ENCODE results near the gene GPC5. TPM values are rescaled to one million over a fixed set of nuclear protein-coding genes. Genes with fewer than 3 reads are reported as not detected.

The GPC5 gene
- total and polyA plus RNA-seq, 4 donors, result 0.51 to 22.4 (median 2.0) TPM

DNA sequence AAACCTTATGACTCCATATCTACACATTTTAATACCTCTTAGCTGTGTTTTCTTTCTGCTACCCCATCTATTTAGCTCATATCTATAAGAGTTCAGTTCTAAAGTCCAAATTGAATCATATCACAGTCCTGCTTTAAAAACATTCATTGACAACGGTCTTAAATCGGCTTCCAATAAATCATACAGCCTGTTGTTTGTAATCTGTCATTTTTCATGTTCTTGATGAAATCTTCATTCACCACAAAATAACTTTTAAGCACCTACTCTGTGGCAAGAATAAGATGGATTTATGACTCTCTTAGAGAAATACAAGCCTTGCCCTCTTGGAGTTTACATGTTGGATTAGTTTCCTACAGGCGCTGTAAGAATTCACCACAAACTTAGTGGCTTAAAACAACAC, 1377.2 kb downstream of the GPC5 start (continued):
- TF ChIP-seq, protein P1, sequence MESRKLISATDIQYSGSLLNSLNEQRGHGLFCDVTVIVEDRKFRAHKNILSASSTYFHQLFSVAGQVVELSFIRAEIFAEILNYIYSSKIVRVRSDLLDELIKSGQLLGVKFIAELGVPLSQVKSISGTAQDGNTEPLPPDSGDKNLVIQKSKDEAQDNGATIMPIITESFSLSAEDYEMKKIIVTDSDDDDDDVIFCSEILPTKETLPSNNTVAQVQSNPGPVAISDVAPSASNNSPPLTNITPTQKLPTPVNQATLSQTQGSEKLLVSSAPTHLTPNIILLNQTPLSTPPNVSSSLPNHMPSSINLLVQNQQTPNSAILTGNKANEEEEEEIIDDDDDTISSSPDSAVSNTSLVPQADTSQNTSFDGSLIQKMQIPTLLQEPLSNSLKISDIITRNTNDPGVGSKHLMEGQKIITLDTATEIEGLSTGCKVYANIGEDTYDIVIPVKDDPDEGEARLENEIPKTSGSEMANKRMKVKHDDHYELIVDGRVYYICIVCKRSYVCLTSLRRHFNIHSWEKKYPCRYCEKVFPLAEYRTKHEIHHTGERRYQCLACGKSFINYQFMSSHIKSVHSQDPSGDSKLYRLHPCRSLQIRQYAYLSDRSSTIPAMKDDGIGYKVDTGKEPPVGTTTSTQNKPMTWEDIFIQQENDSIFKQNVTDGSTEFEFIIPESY (IDR thresholded peaks at IDR 0.05), result no peak
- TF ChIP-seq SP1 (IDR thresholded peaks at IDR 0.05), result no peak
- TF ChIP-seq RXRA (IDR thresholded peaks at IDR 0.05), result no peak
- no peak for TF ChIP-seq YY1 (IDR thresholded peaks at IDR 0.05)
- no peak for TF ChIP-seq NR2F2 (IDR thresholded peaks at IDR 0.05)
- no peak for TF ChIP-seq GABPA (IDR thresholded peaks at IDR 0.05 in 1 of 2, conservative IDR thresholded peaks at IDR 0.05 in 1 of 2)

DNA sequence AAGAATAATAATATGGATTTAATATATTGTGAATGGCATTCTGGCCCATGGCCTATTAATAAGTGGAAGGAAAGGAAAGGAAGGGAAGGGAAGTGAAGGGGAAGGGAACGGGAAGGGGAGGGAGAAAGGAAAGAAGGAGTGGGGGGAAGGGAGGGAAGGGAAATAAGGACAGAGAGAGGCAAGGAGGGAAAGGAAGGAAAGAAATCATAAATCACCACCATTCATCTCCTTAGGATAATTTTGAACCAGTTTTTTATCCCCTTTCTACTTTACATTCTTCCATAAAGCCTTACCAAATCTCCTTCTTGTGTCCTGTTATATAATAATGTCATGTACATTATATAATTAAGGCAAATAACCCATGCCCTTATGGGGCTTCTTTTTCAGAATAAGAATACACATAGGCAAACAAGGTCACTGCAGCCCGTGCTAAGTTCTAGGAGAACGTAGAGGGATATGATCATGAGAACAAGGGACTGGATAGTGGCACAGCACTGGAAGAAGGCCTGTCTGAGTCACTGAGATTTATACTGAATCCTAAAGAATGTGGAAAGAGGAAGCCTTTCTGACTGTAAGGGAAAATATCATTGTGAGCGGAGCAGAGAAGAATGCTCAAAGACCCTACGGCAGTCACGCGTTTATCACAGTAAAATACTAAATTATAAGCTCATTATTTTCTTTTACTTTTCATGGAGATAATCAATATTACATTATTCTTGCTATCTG, 1383.7 kb downstream of the GPC5 start:
- TF ChIP-seq HNF4G (IDR thresholded peaks at IDR 0.05), result no peak
- TF ChIP-seq YY1 (IDR thresholded peaks at IDR 0.05), result no peak
- TF ChIP-seq, protein P2, sequence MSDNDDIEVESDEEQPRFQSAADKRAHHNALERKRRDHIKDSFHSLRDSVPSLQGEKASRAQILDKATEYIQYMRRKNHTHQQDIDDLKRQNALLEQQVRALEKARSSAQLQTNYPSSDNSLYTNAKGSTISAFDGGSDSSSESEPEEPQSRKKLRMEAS (IDR thresholded peaks at IDR 0.05), result no peak
- no peak for TF ChIP-seq GABPA (IDR thresholded peaks at IDR 0.05 in 1 of 2, conservative IDR thresholded peaks at IDR 0.05 in 1 of 2)
- TF ChIP-seq HNF4A (conservative IDR thresholded peaks at IDR 0.05), result no peak
- no peak for TF ChIP-seq EGR1 (IDR thresholded peaks at IDR 0.05; ENCODE audit: low read depth in 2 of 2)
- TF ChIP-seq RAD21 (IDR thresholded peaks at IDR 0.05), result no peak
- no peak for TF ChIP-seq FOXA2 (IDR thresholded peaks at IDR 0.05)
- TF ChIP-seq, protein P3, sequence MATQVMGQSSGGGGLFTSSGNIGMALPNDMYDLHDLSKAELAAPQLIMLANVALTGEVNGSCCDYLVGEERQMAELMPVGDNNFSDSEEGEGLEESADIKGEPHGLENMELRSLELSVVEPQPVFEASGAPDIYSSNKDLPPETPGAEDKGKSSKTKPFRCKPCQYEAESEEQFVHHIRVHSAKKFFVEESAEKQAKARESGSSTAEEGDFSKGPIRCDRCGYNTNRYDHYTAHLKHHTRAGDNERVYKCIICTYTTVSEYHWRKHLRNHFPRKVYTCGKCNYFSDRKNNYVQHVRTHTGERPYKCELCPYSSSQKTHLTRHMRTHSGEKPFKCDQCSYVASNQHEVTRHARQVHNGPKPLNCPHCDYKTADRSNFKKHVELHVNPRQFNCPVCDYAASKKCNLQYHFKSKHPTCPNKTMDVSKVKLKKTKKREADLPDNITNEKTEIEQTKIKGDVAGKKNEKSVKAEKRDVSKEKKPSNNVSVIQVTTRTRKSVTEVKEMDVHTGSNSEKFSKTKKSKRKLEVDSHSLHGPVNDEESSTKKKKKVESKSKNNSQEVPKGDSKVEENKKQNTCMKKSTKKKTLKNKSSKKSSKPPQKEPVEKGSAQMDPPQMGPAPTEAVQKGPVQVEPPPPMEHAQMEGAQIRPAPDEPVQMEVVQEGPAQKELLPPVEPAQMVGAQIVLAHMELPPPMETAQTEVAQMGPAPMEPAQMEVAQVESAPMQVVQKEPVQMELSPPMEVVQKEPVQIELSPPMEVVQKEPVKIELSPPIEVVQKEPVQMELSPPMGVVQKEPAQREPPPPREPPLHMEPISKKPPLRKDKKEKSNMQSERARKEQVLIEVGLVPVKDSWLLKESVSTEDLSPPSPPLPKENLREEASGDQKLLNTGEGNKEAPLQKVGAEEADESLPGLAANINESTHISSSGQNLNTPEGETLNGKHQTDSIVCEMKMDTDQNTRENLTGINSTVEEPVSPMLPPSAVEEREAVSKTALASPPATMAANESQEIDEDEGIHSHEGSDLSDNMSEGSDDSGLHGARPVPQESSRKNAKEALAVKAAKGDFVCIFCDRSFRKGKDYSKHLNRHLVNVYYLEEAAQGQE (IDR thresholded peaks at IDR 0.05), result no peak
- TF ChIP-seq JUND (IDR thresholded peaks at IDR 0.05), result no peak
- TF ChIP-seq, protein P4, sequence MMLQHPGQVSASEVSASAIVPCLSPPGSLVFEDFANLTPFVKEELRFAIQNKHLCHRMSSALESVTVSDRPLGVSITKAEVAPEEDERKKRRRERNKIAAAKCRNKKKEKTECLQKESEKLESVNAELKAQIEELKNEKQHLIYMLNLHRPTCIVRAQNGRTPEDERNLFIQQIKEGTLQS (IDR thresholded peaks at IDR 0.05), result no peak
- no peak for TF ChIP-seq RXRA (IDR thresholded peaks at IDR 0.05)
- no peak for TF ChIP-seq SP1 (IDR thresholded peaks at IDR 0.05)
- TF ChIP-seq, protein P1 (IDR thresholded peaks at IDR 0.05), result no peak
- no peak for TF ChIP-seq FOXA1 (IDR thresholded peaks at IDR 0.05)
- Histone ChIP-seq H3K4me3 (ENCODE audit: low read depth in 1 of 3, low read length in 3 of 3) (no peak overlapping the region), H3K9me3 (ENCODE audit: control insufficient read depth in 4 of 4, low read length in 3 of 4) (no peaks in the 10 kb centered on the region), H3K27ac (ENCODE audit: low read depth in 1 of 2, low read length in 2 of 2) (no peak overlapping the region), H3K27me3 (ENCODE audit: control insufficient read depth in 4 of 4, insufficient read depth in 4 of 4, low read length in 3 of 4) (no peaks in the 10 kb centered on the region), H3K9ac (ENCODE audit: low read depth in 1 of 2, low read length in 2 of 2) (no peak overlapping the region), H3K36me3 (ENCODE audit: control insufficient read depth in 4 of 4, insufficient read depth in 3 of 4, low read depth in 1 of 4, low read length in 3 of 4) (no peaks in the 10 kb centered on the region), H3K4me1 (ENCODE audit: control insufficient read depth in 4 of 4, insufficient read depth in 4 of 4, low read length in 3 of 4) (no peaks in the 10 kb centered on the region)
- no peak for DNase-seq (ENCODE audit: low spot score)
- WGBS, result 87% methylated on average over 7 of the region's 7 CpGs
